Left forelimb (tissue), 1 donor: ENCODE data around the gene ERC2.

Experiments
- DNase-seq: peaks from one replicate; pipeline ENCODE4 v3.0.0-alpha.2; 2018; ENCODE audit warnings: low spot score

ERC2 gene

GRCh38 chr3:55824406-55824805 lies 643.9 kb downstream of the ERC2 start:
- no peak for DNase-seq

GRCh38 chr3:55823829-55824228 lies 644.4 kb downstream of the ERC2 start:
- DNase-seq: no peak

- no peak for DNase-seq
Measured at GRCh38 chr3:55823001-55823400, 645.3 kb downstream of the ERC2 start.

GRCh38 chr3:55819005-55819404 lies 649.3 kb downstream of the ERC2 start:
- no peak for DNase-seq

GRCh38 chr3:55818485-55818884 lies 649.8 kb downstream of the ERC2 start:
- no peak for DNase-seq

- DNase-seq: no peak
Measured at GRCh38 chr3:55816794-55817576, 651.3 kb downstream of the ERC2 start.

GRCh38 chr3:55815262-55815661 lies 653.0 kb downstream of the ERC2 start:
- DNase-seq: no peak

- DNase-seq: no peak
Measured at GRCh38 chr3:55813268-55814097, 654.8 kb downstream of the ERC2 start.

- no peak for DNase-seq
Measured at GRCh38 chr3:55812394-55813013, 655.8 kb downstream of the ERC2 start.

GRCh38 chr3:55807210-55807609 lies 661.1 kb downstream of the ERC2 start:
- no peak for DNase-seq

GRCh38 chr3:55805169-55805568 lies 663.1 kb downstream of the ERC2 start:
- DNase-seq: no peak

- DNase-seq: no peak
Measured at GRCh38 chr3:55804170-55805095, 663.8 kb downstream of the ERC2 start.

- DNase-seq: no peak
Measured at GRCh38 chr3:55802816-55803215, 665.5 kb downstream of the ERC2 start.

GRCh38 chr3:55801676-55802075 lies 666.6 kb downstream of the ERC2 start:
- DNase-seq: no peak

- DNase-seq: no peak
Measured at GRCh38 chr3:55801068-55801467, 667.2 kb downstream of the ERC2 start.

- DNase-seq: no peak
Measured at GRCh38 chr3:55797775-55798174, 670.5 kb downstream of the ERC2 start.

- no peak for DNase-seq
Measured at GRCh38 chr3:55797084-55797483, 671.2 kb downstream of the ERC2 start.

- no peak for DNase-seq
Measured at GRCh38 chr3:55796533-55796932, 671.7 kb downstream of the ERC2 start.

- DNase-seq: no peak
Measured at GRCh38 chr3:55795746-55796145, 672.5 kb downstream of the ERC2 start.

GRCh38 chr3:55795296-55795695 lies 673.0 kb downstream of the ERC2 start:
- no peak for DNase-seq

- DNase-seq: no peak
Measured at GRCh38 chr3:55792742-55793141, 675.5 kb downstream of the ERC2 start.

- no peak for DNase-seq
Measured at GRCh38 chr3:55792009-55792408, 676.3 kb downstream of the ERC2 start.
